Stomach (tissue), 9 donors: ENCODE results near the gene KIF13A. TPM values are rescaled to one million over a fixed set of nuclear protein-coding genes. Genes with fewer than 3 reads are reported as not detected.

Experiments used
- DNase-seq, 2 donors: peaks; one replicate each; pipeline versions ENCODE4 v3.0.0 to v3.0.0-alpha.2; 2013 to 2019
- H3K27ac ChIP-seq, 5 donors: fragments of 200-600 bp in 4 of 5; sonication (generic) in 4 of 5; one replicate each; pipeline ENCODE4 v1.5.1; 2013 to 2019; ENCODE audit warnings: mild to moderate bottlenecking in 1 of 5, moderate library complexity in 1 of 5
- H3K27me3 ChIP-seq, 3 donors: fragments of 200-600 bp; sonication (generic); one replicate each; pipeline ENCODE4 v1.5.1; 2017 to 2019; ENCODE audit warnings: mixed run types in 1 of 3
- H3K36me3 ChIP-seq, 4 donors: fragments of 200-600 bp; sonication (generic); 1 replicate in 3 of 4; 2 replicates in 1 of 4; pipeline ENCODE4 v1.5.1; 2016 to 2019
- H3K4me1 ChIP-seq, 4 donors: fragments of 200-600 bp; sonication (generic); one replicate each; pipeline ENCODE4 v1.5.1; 2016 to 2019
- H3K4me3 ChIP-seq, 4 donors: fragments of 200-600 bp; sonication (generic) in 3 of 4; one replicate each; pipeline ENCODE4 v1.5.1; 2016 to 2019; ENCODE audit warnings: mild to moderate bottlenecking in 1 of 4
- H3K9me3 ChIP-seq, 4 donors: fragments of 200-600 bp; sonication (generic); one replicate each; pipeline ENCODE4 v1.5.1; 2016 to 2019
- CTCF ChIP-seq, 7 experiments: fragments of 450-650 bp in 4 of 7; fragments of 200-600 bp in 3 of 7; sonication (generic) in 3 of 7; IDR thresholded peaks; one replicate each; pipeline ENCODE4 v1.5.1; 2016 to 2019; ENCODE audit warnings: antibody characterized with exemption in 7 of 7, control low read depth in 2 of 7, mild to moderate bottlenecking in 1 of 7
- EP300 ChIP-seq: sonication (generic); formaldehyde crosslinking; IDR thresholded peaks from one replicate; pipeline ENCODE4 v1.6.1; 2017; ENCODE audit warnings: antibody characterized with exemption
- POLR2A ChIP-seq, 4 donors: fragments of 450-650 bp; IDR thresholded peaks; one replicate each; pipeline ENCODE4 v1.6.1; 2016; ENCODE audit warnings: antibody characterized with exemption in 4 of 4, control low read depth in 2 of 4, mild to moderate bottlenecking in 1 of 4, moderate library complexity in 1 of 4
- POLR2AphosphoS5 ChIP-seq, 3 donors: sonication (generic); formaldehyde crosslinking; IDR thresholded peaks; one replicate each; pipeline ENCODE4 v1.6.1; 2016; ENCODE audit warnings: antibody characterized with exemption in 3 of 3
- WGBS, 5 donors: extraction: QIAGEN DNeasy Blood & Tissue Kit in 3 of 5; methylation state at CpG; one replicate each; pipeline versions ENCODE4 v1.1.5 to v1.1.7; 2013 to 2018; 5-methylcytosine and 5-hydroxymethylcytosine counted together
- intact Hi-C: fragments of 100-400 bp; cut with DNase I; formaldehyde crosslinking; loops from one replicate; pipeline ENCODE4 v1.15.1; 2023; ENCODE audit warnings: low total_unique reads
- polyA plus RNA-seq, 3 donors: library from polyadenylated mRNA; stranded (reverse); fragments of 200-250 nt; gene quantifications; one replicate each; pipeline ENCODE4 v1.2.3, GENCODE V29; 2013
- total RNA-seq, 5 donors: library from RNA; depleted of rRNA; stranded (reverse); fragments of >200 nt; gene quantifications; one replicate each; pipeline versions ENCODE4 v1.1.0 to v1.2.3, GENCODE V29; 2014 to 2016
- donor health status: healthy with polysubstance abuse.
- donor health status: Bipolar disorder and iron deficiency.
- donor health status: healthy.

Gene KIF13A
- total and polyA plus RNA-seq, 8 donors, result 9.2 to 60.6 (median 23.6) TPM

DNA sequence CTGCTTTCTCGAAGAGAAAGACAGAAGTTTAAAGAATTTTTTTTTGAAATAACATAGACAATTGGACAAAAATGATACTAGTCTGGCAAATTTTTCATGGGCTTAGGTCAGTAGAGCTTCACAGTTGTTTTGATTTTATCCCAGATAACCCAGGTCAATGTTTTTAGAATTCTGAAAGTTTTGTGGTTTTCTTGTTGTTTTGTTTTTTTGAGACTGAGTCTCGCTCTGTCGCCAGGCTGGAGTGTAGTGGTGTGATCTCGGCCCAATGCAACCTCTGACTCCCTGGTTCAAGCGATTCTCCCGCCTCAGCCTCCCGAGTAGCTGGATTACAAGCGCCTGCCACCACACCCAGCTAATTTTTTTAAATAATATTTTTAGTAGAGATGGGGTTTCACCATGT is 22.8 kb downstream of the KIF13A start:
- TF ChIP-seq CTCF (IDR thresholded peaks at IDR 0.05) (no peak), POLR2A (IDR thresholded peaks at IDR 0.05) (no peak), POLR2AphosphoS5 (IDR thresholded peaks at IDR 0.05) (no peak), EP300 (no peak)
- Histone ChIP-seq H3K36me3 (no peaks in the 10 kb centered on the region), H3K27ac (peak overlapping the region in 4 of 5 donors; percentile 18 to 55 (median 49)), H3K9me3 (no peaks in the 10 kb centered on the region), H3K27me3 (no peaks in the 10 kb centered on the region), H3K4me1 (peaks cover 0 to 63% (median 39%) of the 10 kb centered on the region in 4 donors), H3K4me3 (no peak overlapping the region)
- DNase-seq, result no peak
- intact Hi-C loops, result no loop called here
- WGBS, 5 donors, result 81 to 89% (median 83%) methylated on average over 8 of the region's 8 CpGs

GRCh38 chr6:17962436-17963031 is 24.9 kb downstream of the KIF13A start:
- intact Hi-C loops, result no loop called here
- peak overlapping the region in 3 of 5 donors; percentile 11 to 65 (median 19) for H3K27ac ChIP-seq
- peaks cover 0 to 64% (median 47%) of the 10 kb centered on the region in 4 donors for H3K4me1 ChIP-seq
- peak in 1 of 2 donors; percentile 59 for DNase-seq
- 47 to 68% (median 60%) methylated on average over 6 of the region's 6 CpGs for WGBS, 5 donors
- no peaks in the 10 kb centered on the region for H3K36me3 ChIP-seq
- no peak for TF ChIP-seq POLR2A (IDR thresholded peaks at IDR 0.05)
- TF ChIP-seq EP300, result no peak
- TF ChIP-seq CTCF (IDR thresholded peaks at IDR 0.05), result no peak
- TF ChIP-seq POLR2AphosphoS5 (IDR thresholded peaks at IDR 0.05), result no peak
- H3K27me3 ChIP-seq, result no peaks in the 10 kb centered on the region
- H3K4me3 ChIP-seq, result no peak overlapping the region
- H3K9me3 ChIP-seq, result no peaks in the 10 kb centered on the region

- Histone ChIP-seq H3K27me3 (no peaks in the 10 kb centered on the region), H3K4me1 (peaks cover 0 to 54% (median 38%) of the 10 kb centered on the region in 4 donors), H3K36me3 (no peaks in the 10 kb centered on the region), H3K9me3 (no peaks in the 10 kb centered on the region), H3K4me3 (no peak overlapping the region), H3K27ac (no peak overlapping the region)
- TF ChIP-seq CTCF (IDR thresholded peaks at IDR 0.05), result no peak
- no peak for TF ChIP-seq POLR2A (IDR thresholded peaks at IDR 0.05)
- 56 to 82% (median 78%) methylated on average over 1 of the region's 1 CpG for WGBS, 5 donors
- peak in 1 of 2 donors; percentile 30 for DNase-seq
- intact Hi-C loops, result no loop called here
Measured at GRCh38 chr6:17959302-17959701, 28.1 kb downstream of the KIF13A start.

DNA sequence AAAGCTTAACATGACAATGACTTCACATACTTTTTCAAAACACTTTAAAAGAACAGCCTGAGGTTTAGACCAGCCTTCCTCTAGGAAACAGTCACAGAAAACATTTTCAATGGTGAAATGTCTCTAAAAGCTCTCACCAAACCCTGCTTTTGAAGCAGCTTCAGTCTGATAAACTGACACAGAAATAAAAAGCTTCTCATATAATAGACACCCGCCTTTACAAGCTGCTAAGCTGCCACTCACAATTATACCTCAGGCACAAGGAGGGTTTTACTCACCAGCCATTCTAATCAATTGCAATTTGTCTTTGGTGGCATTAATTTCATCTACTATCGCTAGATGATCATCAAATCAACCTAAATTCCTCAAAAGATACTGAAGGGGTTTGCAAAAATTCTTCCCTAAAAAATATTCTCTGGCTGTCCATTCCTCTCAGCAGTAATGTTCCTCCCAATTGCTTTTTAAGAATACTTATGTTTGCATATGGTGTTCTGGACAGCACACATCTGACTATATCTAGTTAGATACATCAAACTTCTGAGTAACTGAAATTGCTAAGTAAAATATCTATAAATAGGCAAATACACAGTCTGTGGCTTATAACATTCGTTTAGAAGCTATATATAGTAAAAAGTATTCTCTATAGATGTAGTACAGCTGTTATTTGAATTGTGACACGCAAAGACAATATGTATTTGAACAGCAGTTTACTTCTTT is 29.4 kb downstream of the KIF13A start:
- Histone ChIP-seq H3K9me3 (no peaks in the 10 kb centered on the region), H3K4me3 (no peak overlapping the region), H3K4me1 (peaks cover 0 to 54% (median 38%) of the 10 kb centered on the region in 4 donors), H3K27ac (no peak overlapping the region), H3K36me3 (no peaks in the 10 kb centered on the region), H3K27me3 (no peaks in the 10 kb centered on the region)
- 72 to 82% (median 76%) methylated on average over 4 of the region's 4 CpGs for WGBS, 5 donors
- no peak for DNase-seq
- intact Hi-C loops, result no loop called here
- no peak for TF ChIP-seq POLR2AphosphoS5 (IDR thresholded peaks at IDR 0.05)
- TF ChIP-seq EP300, result no peak

DNA sequence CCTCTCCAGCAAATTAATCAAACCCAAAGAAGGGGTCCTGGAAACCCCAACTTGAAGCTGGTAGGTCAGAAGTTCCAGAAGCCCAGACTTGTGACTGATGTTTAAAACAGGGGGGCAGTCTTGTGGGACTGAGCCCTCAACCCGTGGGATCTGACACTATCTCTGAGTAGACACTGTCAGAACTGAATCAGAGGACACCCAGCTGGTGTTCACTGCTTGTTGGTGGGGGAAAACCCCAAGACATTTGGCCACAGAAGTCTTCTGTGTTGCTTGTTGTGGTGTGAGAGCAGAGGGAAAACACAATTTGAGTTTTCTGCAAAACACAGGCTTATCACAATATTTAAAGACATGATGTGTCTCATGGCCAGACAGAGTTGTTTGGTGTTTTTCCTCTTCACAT is 29.9 kb downstream of the KIF13A start:
- WGBS, 5 donors, result 6 to 25% (median 19%) methylated on average over 1 of the region's 1 CpG
- peaks cover 0 to 51% (median 35%) of the 10 kb centered on the region in 4 donors for H3K4me1 ChIP-seq
- TF ChIP-seq EP300 (no peak), POLR2AphosphoS5 (IDR thresholded peaks at IDR 0.05) (no peak)
- H3K27me3 ChIP-seq, result no peaks in the 10 kb centered on the region
- H3K9me3 ChIP-seq, result no peaks in the 10 kb centered on the region
- no peak for DNase-seq
- H3K27ac ChIP-seq, result no peak overlapping the region
- H3K4me3 ChIP-seq, result no peak overlapping the region
- intact Hi-C loops, result no loop called here
- peaks cover 0 to 3% (median 0%) of the 10 kb centered on the region in 4 donors for H3K36me3 ChIP-seq
